GM12872 (cell line): ENCODE data around the gene FSTL1.

Source experiments
- CTCF ChIP-seq: IDR thresholded peaks from 3 replicates; pipeline ENCODE4 v1.5.1; 2011; ENCODE audit warnings: low read depth, mild to moderate bottlenecking, low read length, moderate library complexity; ENCODE audit not compliant: insufficient read depth

FSTL1 gene

DNA sequence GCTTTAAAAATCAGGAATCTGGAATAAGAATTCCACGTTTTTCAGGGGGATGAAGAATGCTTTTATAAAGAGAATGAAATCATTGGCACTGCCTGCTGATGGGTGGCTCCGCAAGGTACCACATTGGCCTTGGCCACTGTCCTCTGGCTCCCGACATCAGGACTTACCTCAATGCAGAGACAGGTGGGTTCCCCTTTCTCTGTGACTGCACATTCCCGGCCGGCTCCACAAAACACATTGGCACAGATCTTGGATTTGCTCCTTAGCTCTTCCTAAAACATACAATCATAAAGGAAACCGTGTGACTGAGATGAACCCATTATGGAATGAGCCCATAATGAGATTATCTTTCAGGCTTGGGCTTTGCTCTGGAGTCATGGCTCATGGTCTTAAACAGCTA, 35.0 kb downstream of the FSTL1 start:
- TF ChIP-seq CTCF: no peak

- no peak for TF ChIP-seq CTCF
Observed at GRCh38 chr3:120410541-120410940, 40.3 kb downstream of the FSTL1 start.

DNA sequence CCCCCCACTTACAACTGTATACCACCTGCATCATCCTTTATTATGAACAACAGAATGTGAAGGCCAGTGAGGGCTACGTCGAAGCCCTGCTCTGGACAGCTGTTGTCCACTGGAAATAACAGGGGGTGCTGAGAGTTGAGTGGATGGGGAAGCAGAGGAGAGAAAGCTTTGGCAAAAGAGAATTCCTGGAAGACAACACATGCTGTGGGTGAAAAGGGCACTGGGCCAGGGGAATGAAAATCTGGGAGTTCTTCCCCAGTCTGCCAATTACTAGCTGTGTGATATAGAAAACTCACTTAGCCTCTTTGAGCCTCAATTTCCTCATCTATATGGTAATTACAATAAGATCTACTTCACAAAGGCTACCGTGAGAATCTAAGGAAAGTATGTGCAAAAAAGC, 40.7 kb downstream of the FSTL1 start:
- TF ChIP-seq CTCF: no peak

GRCh38 chr3:120407508-120408287, 43.1 kb downstream of the FSTL1 start:
- TF ChIP-seq CTCF: no peak

- TF ChIP-seq CTCF: no peak
Observed at GRCh38 chr3:120404876-120405275, 45.9 kb downstream of the FSTL1 start.

DNA sequence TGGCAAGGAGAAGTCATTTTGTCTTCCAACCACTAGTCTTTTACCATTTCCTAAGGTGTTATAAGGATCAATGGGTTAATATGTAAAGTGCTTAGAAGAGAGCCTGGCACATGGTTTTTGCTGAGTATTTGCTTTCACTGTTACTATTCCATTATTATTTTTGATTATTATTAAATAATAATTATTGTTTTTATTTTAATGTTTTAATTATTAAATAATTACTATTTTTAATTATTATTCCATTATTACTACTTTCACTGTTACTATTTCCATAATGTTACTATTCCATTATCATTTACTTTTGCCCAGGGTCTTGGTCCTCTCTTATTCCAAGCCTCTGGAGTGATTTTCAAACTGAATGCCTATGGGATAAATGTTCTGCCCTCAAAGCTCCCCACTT, 48.5 kb downstream of the FSTL1 start:
- no peak for TF ChIP-seq CTCF

DNA sequence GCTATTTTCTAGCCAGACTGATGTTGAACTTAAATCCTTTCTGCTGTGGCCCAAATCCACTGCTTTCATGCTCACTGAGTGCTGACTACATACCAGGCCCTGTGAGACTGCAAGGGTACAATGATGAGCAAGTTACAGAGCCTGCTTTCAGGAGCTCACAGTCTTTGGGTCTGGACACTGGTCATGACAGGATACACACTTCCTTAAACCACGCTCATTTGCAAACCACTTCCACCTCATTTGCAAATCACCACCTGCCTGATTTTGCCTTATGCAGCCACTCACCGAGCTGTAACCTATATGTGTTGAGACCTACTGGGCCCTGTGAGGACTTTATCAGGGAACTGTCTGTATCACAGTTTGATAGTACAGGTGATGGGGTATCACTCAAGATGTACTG, 51.4 kb downstream of the FSTL1 start:
- TF ChIP-seq CTCF: no peak
